ENCODE results near the gene PKP4.

PKP4 gene

DNA sequence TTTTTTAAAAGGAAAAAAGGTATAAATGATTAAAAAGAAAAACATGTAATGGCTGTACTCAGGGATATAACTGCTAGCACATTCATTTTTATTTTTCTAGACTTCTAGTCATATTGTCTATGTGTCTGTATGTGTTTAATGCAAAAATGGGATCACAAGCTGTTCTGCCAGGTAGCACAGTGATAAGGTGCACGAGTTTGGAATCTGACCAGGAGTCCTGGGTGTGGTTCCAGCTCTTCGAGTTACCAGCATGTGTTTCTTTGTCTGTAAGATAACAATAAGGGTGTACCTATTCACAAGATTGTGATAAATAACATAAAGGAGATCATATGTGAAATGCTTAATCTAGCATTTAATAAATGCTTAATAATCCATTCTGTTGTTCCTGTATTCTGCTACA lies 145.3 kb downstream of the PKP4 start:
- no peak for DNase-seq

- no peak for DNase-seq
Measured at GRCh38 chr2:158603205-158603604, 146.5 kb downstream of the PKP4 start.

DNA sequence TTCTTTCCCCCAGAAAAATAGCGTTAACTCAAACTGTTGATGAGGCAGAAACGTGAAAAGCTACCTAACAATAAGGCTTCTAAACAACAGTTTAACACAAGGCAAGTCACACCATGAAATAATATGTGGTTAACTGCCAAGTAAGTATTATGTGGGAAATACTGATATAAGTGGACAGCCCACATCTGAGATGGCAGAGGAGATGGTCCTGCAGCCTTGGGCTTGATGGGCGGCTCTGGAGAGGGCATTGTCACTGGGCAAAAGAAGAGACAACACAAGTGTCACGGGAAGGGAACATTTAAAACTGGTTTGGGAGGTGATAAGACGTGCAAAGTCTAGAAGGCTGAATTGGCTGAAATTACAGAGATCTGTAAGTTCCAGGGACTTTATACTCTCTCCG lies 147.2 kb downstream of the PKP4 start:
- no peak for DNase-seq

DNA sequence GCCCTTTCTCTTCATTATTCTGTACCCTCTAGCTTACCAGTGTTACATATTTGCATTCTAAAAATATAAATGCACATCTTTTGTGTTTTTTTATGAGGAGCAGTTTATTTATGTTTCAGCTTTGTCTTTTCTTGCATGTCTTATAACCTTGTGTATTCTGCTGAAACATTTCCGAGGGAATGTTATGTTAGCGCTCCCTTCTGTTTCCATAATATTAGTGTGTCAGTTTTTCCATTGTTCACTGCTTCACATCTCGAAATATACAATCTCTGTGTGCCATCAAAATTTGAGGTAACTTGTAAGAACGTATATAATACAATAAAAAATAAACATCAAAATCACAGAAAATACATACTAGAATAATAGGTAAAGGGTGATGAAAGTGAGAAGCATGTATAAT lies 153.3 kb downstream of the PKP4 start:
- no peak for DNase-seq

DNA sequence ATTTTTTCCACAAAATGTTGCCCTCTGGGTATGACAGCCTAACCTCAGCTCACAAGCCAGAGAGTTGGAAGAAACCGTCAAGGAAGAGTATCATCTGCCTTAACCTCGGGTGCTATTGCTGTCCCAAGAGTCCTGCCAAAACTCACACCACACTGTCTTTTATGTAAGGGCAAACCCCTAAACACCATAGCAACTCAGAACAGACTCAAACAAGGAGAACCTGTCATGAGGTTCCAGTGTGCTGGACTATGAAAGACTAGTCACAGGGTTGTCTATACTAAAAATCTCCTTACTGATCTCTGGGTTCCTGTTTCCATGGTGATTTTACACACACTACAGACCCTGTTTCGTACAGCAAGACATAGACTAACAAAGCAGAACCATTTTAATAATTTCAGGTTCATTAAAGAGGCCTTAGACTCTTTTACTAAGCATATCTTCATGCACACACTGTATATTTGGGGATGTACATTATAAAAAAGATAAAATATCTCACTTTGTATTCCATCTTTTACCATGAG lies 159.8 kb downstream of the PKP4 start:
- no peak for DNase-seq

GRCh38 chr2:158618891-158619490 lies 162.2 kb downstream of the PKP4 start:
- DNase-seq: no peak

GRCh38 chr2:158619496-158619895 lies 162.7 kb downstream of the PKP4 start:
- no peak for DNase-seq

- no peak for DNase-seq
Measured at GRCh38 chr2:158620656-158621055, 163.9 kb downstream of the PKP4 start.

- DNase-seq: no peak
Measured at GRCh38 chr2:158624071-158624667, 167.4 kb downstream of the PKP4 start.

- no peak for DNase-seq
Measured at GRCh38 chr2:158624961-158625360, 168.2 kb downstream of the PKP4 start.

DNA sequence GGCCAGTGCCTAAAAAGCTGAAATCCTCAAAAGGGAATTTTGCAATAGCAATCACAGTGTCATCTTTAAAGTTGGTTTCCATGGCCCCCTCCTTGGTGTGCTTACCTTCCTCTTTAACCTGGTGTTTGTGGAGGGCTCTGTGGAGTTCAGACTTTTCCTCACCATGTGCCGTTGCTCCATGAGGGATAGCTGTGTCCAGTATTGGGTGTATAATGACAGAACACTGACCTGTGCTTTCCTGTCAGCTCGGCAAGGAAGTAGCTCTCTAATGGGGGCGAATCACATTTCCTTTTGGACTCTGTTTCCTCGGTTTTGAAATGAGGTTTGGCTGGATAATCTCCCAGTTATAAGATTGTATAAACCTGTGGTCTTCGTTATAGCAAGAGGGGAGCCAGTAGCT lies 172.4 kb downstream of the PKP4 start:
- DNase-seq: no peak

DNA sequence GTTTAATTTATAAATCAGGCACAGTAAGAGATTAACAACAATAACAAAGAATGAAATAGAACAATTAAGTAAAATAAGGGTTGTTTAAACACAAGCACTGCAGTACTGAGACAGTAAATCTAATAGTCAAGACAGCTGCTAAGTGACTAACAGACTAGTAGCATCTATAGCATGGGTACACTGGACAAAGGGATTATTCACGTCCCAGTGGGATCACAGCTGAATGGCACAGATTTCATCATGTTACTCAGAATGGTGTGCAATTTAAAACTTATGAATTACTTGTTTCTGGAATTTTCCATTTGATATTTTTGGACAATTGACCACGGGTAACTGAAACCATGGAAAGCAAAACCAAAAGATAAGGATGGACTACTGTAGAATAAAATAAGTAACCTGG lies 176.5 kb downstream of the PKP4 start:
- DNase-seq: no peak

DNA sequence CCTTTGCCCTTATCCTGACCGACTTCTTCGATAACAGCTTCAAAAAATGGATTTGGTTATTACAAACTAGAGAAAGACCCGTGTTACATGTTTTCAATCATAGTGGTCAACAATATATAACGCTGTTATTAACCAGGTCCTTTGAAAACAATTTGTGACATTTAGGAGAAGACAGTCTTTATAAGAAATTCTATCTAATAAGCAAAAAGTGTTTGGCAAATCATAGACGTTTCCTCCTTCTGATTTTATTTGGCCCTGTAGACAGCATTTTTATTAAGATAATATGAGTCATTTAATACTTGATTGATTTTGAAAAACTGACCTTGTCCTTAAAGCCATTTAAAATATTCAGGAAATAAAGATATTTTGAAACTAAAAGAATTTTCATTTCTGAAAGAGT lies 177.9 kb downstream of the PKP4 start:
- DNase-seq: no peak

DNA sequence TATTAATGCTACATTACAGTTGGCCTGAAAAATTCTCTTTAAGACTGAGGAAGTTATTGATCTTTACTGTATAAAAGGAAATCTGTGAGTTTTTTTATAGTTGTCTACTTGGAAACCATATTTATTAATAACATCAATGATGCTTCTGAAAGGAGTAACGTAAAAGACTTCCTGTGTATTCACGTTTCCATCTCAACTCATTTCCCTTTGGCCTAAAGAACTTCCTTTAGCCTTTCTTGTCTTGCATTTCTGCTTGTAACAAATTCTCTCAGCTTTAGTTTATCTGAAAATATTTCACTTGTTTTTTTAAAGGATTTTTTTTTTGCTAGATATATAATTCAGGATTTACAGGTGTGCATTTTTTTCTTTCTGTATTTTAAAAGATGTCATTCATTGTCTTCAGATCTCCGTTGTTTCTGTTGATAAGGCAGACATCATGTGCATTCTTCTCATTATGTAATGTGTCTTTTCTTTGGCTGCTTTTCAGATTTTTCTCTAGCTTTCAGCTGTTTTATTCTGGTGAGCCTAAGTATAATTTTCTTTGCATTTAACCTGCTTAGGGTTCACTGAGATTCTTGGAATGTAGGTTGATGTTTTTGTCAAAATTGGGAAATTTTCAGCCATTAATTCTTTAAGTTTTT lies 179.3 kb downstream of the PKP4 start:
- DNase-seq: no peak

DNA sequence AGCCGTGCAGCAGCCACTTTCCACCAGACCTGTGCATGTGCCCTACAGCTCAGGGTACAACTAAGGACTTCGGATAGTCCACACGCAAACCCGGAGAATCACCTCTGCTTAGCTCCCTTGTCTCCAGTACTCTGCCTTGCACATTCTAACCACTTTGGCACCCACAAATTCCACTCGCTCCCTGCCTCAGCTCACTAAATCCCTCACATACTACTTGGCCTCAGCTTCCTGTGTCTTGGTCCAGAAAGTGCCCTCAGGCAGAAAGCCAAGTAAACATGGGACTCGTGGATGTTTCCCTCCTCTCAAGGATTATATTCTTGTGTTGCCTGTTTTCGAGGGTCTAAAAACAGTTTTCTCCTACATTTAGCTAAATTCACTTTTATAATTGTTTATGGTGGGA lies 180.6 kb downstream of the PKP4 start:
- DNase-seq: no peak

DNA sequence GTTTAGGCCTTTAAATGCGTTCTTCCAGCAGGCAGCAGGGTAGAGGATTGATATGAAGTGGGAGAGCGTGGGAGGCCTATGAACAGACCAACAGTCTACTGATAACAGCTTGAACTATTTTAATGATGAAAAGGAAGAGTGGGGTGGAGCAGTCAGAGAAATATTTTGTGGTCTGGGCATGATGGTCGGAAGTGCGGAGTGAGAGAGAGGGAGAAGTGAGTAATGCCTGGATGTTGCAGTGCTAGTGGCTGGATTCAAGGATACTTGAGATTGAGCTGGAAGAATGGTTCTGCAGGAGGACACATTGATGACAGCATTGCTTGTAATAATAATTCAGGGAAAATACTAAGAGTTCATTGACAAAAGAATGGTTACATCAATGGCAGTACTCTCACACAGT lies 187.4 kb downstream of the PKP4 start:
- DNase-seq: no peak

DNA sequence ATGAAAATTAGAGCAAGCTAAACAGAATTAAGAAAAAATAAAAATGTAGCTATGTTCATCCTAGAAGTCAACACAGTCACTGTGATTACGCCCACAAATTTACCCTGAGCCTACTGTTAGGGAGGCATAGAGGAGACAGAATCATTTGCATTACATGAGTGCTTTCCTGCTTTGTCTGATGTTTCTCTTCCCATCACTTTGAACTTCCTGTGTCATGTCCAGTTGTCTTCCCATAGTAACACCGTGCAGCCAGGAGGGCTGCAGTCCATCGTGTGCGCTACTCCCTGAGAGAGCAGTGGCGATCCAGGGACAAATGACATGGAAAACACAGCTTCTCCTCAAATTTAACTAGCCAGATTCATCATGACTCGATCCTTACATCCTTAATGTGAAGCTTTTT lies 188.5 kb downstream of the PKP4 start:
- DNase-seq: no peak

- DNase-seq: no peak
Measured at GRCh38 chr2:158647436-158648231, 190.9 kb downstream of the PKP4 start.

- DNase-seq: no peak
Measured at GRCh38 chr2:158649846-158650245, 193.1 kb downstream of the PKP4 start.

GRCh38 chr2:158650646-158651357 lies 194.1 kb downstream of the PKP4 start:
- no peak for DNase-seq

- DNase-seq: no peak
Measured at GRCh38 chr2:158651358-158652057, 194.8 kb downstream of the PKP4 start.

DNA sequence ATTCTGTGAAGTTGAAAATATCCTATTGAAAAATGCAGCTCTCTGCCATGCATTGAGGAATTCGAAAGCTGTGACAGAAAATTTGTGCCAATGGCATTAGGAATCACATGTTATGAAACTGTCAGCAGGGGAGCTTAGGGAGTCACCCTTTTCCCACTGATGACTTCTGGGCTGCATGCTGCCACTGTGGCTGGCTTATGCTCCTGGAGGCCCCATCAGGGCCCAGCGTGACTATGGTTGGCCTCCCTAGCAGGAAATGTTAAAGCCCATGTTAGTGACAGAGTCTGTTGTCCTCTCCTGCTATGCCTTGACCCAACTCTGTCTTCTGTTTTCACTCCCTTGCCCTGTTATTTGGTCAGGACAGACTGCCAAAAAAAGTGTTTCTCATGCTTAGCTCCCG lies 198.9 kb downstream of the PKP4 start:
- DNase-seq: no peak
